H9 (cell line): ENCODE results near the gene HSP90AA1. TPM values are rescaled to one million over a fixed set of nuclear protein-coding genes. Genes with fewer than 3 reads are reported as not detected.

Experiments used
- DNase-seq: peaks from one replicate; pipeline ENCODE4 v3.0.0-alpha.2; 2017
- H2AFZ ChIP-seq: one replicate; pipeline ENCODE4 v1.6.1; 2013; ENCODE audit warnings: mild to moderate bottlenecking, low read length, control low read depth, moderate library complexity
- H2AK5ac ChIP-seq: 2 replicates; pipeline ENCODE4 v1.6.1; 2013; ENCODE audit warnings: low read length, control low read depth, mixed read lengths; ENCODE audit not compliant: insufficient read length
- H2BK120ac ChIP-seq: one replicate; pipeline ENCODE4 v1.6.1; 2013; ENCODE audit warnings: low read depth, mild to moderate bottlenecking, low read length, control low read depth, inconsistent platforms; ENCODE audit not compliant: poor library complexity, severe bottlenecking
- H2BK12ac ChIP-seq: 2 replicates; pipeline ENCODE4 v1.6.1; 2013; ENCODE audit warnings: low read length, control low read depth, mixed read lengths, low read depth; ENCODE audit not compliant: insufficient read length
- H2BK15ac ChIP-seq: 2 replicates; pipeline ENCODE4 v1.6.1; 2013; ENCODE audit warnings: low read depth, low read length, control low read depth
- H2BK20ac ChIP-seq: one replicate; pipeline ENCODE4 v1.6.1; 2013; ENCODE audit warnings: low read depth, mild to moderate bottlenecking, low read length, control low read depth, inconsistent platforms; ENCODE audit not compliant: poor library complexity, severe bottlenecking
- H2BK5ac ChIP-seq: 2 replicates; pipeline ENCODE4 v1.6.1; 2013; ENCODE audit warnings: low read length, control low read depth, mixed read lengths; ENCODE audit not compliant: insufficient read length
- H3K14ac ChIP-seq: 2 replicates; pipeline ENCODE4 v1.6.1; 2013; ENCODE audit warnings: low read length, control low read depth; ENCODE audit not compliant: insufficient read depth
- H3K18ac ChIP-seq: 2 replicates; pipeline ENCODE4 v1.6.1; 2013; ENCODE audit warnings: low read depth, mild to moderate bottlenecking, mixed read lengths, low read length, control low read depth; ENCODE audit not compliant: insufficient read length
- H3K23ac ChIP-seq: 2 replicates; pipeline ENCODE4 v1.6.1; 2013; ENCODE audit warnings: low read length, control low read depth, mixed read lengths, low read depth; ENCODE audit not compliant: insufficient read length
- H3K23me2 ChIP-seq: 2 replicates; pipeline ENCODE4 v1.6.1; 2013; ENCODE audit warnings: low read depth, mild to moderate bottlenecking, mixed read lengths, low read length, control low read depth; ENCODE audit not compliant: insufficient read length, poor library complexity, severe bottlenecking
- H3K27ac ChIP-seq: 2 replicates; pipeline ENCODE4 v1.5.1; 2013; ENCODE audit warnings: low read length, control low read depth, mixed read lengths, low read depth; ENCODE audit not compliant: insufficient read length
- H3K27me3 ChIP-seq: 2 replicates; pipeline ENCODE4 v1.6.1; 2013; ENCODE audit warnings: low read length, control low read depth, inconsistent platforms; ENCODE audit not compliant: insufficient read depth
- H3K4ac ChIP-seq: 2 replicates; pipeline ENCODE4 v1.6.1; 2013; ENCODE audit warnings: low read depth, mild to moderate bottlenecking, control low read depth, inconsistent platforms, low read length, moderate library complexity
- H3K4me1 ChIP-seq: 2 replicates; pipeline ENCODE4 v1.6.1; 2013; ENCODE audit warnings: low read length, control low read depth, inconsistent platforms; ENCODE audit not compliant: insufficient read depth
- H3K4me2 ChIP-seq: 2 replicates; pipeline ENCODE4 v1.6.1; 2013; ENCODE audit warnings: low read length, control low read depth, mixed read lengths; ENCODE audit not compliant: insufficient read length, insufficient read depth
- H3K56ac ChIP-seq: 2 replicates; pipeline ENCODE4 v1.6.1; 2013; ENCODE audit warnings: low read depth, mild to moderate bottlenecking, mixed read lengths, low read length, control low read depth; ENCODE audit not compliant: insufficient read length
- H3K79me1 ChIP-seq: 2 replicates; pipeline ENCODE4 v1.6.1; 2013; ENCODE audit warnings: low read depth, mild to moderate bottlenecking, moderate library complexity, low read length, control low read depth, inconsistent platforms; ENCODE audit not compliant: insufficient read depth, poor library complexity, severe bottlenecking
- H3K79me2 ChIP-seq: 2 replicates; pipeline ENCODE4 v1.6.1; 2013; ENCODE audit warnings: low read length, control low read depth, inconsistent platforms; ENCODE audit not compliant: insufficient read depth
- H3K9ac ChIP-seq: 2 replicates; pipeline ENCODE4 v1.6.1; 2013; ENCODE audit warnings: low read length, control low read depth, mixed read lengths; ENCODE audit not compliant: insufficient read length; ENCODE audit errors: extremely low read depth
- H3K9me3 ChIP-seq: one replicate; pipeline ENCODE4 v1.6.1; 2013; ENCODE audit warnings: low read depth, low read length, inconsistent platforms; ENCODE audit not compliant: control insufficient read depth
- H3T11ph ChIP-seq: one replicate; pipeline ENCODE4 v1.6.1; 2013; ENCODE audit warnings: mild to moderate bottlenecking, low read length, control low read depth, inconsistent platforms
- H4K20me1 ChIP-seq: one replicate; pipeline ENCODE4 v1.6.1; 2013; ENCODE audit not compliant: control insufficient read depth, insufficient read length, insufficient read depth
- H4K5ac ChIP-seq: 2 replicates; pipeline ENCODE4 v1.6.1; 2013; ENCODE audit warnings: low read depth, mild to moderate bottlenecking, mixed read lengths, low read length, control low read depth; ENCODE audit not compliant: insufficient read length
- H4K8ac ChIP-seq: replicated peaks from 2 replicates; pipeline ENCODE4 v1.6.1; 2013; ENCODE audit warnings: low read length, control low read depth, mixed read lengths, low read depth; ENCODE audit not compliant: insufficient read length
- H4K91ac ChIP-seq: 2 replicates; pipeline ENCODE4 v1.6.1; 2013; ENCODE audit warnings: low read depth, mild to moderate bottlenecking, moderate library complexity, mixed read lengths, low read length, control low read depth; ENCODE audit not compliant: insufficient read length
- H3K27ac Mint-ChIP-seq, 3 experiments: 2 replicates in 2 of 3; 3 replicates in 1 of 3; pipeline ENCODE4 v1.8.0; 2020 to 2021; ENCODE audit warnings: mixed read lengths in 3 of 3, mild to moderate bottlenecking in 1 of 3, moderate library complexity in 1 of 3
- H3K27me3 Mint-ChIP-seq: 2 replicates; pipeline ENCODE4 v1.8.0; 2021; ENCODE audit warnings: low read depth, mild to moderate bottlenecking, moderate library complexity, mixed read lengths
- H3K36me3 Mint-ChIP-seq, 3 experiments: 2 replicates in 2 of 3; 3 replicates in 1 of 3; pipeline ENCODE4 v1.8.0; 2020 to 2021; ENCODE audit warnings: low read depth in 3 of 3, mixed read lengths in 3 of 3; ENCODE audit not compliant: insufficient read depth in 1 of 3
- H3K4me1 Mint-ChIP-seq, 2 experiments: 2 replicates each; pipeline ENCODE4 v1.8.0; 2020; ENCODE audit warnings: mixed read lengths in 2 of 2
- H3K4me3 Mint-ChIP-seq, 2 experiments: 2 replicates in 1 of 2; 3 replicates in 1 of 2; pipeline ENCODE4 v1.8.0; 2020 to 2021; ENCODE audit warnings: mild to moderate bottlenecking in 2 of 2, mixed read lengths in 2 of 2, moderate library complexity in 1 of 2
- H3K9me3 Mint-ChIP-seq, 2 experiments: 2 replicates in 1 of 2; 3 replicates in 1 of 2; pipeline ENCODE4 v1.8.0; 2020; ENCODE audit warnings: mild to moderate bottlenecking in 2 of 2, mixed read lengths in 2 of 2, moderate library complexity in 1 of 2
- CTCF ChIP-seq: fragments of 200-600 bp; sonication (generic); conservative IDR thresholded peaks from 3 replicates; pipeline ENCODE4 v1.8.0; 2021; ENCODE audit warnings: antibody characterized with exemption, mild to moderate bottlenecking
- WGBS: extraction: QIAGEN DNeasy Blood & Tissue Kit; methylation state at CpG from one replicate; pipeline ENCODE4 v1.1.7; 2013; ENCODE audit warnings: missing lambda C conversion rate, low lambda C conversion rate, mixed read lengths; ENCODE audit not compliant: insufficient read length; ENCODE audit errors: extremely low coverage; 5-methylcytosine and 5-hydroxymethylcytosine counted together
- total RNA-seq: library from RNA; stranded (reverse); gene quantifications from 2 replicates; pipeline ENCODE4 v1.2.1, GENCODE V29; 2021

Gene HSP90AA1
- total RNA-seq, 1 experiment from 2014 or later = 953 TPM

- H3K27me3 ChIP-seq = no peaks in the 10 kb centered on the region
- H3K4me2 ChIP-seq = peak overlapping the region; percentile 6
- DNase-seq = peak; percentile 68
- no peak overlapping the region for H4K8ac ChIP-seq
- no peak overlapping the region for H3K23ac ChIP-seq
- no peak overlapping the region for H2AFZ ChIP-seq
- no CpG with 5 or more reads among the region's 26 CpGs for WGBS
- no peak overlapping the region for H2BK5ac ChIP-seq
- no peak overlapping the region for H4K5ac ChIP-seq
- no peak overlapping the region for H3T11ph ChIP-seq
- no peaks in the 10 kb centered on the region for H3K9me3 ChIP-seq
- no peaks in the 10 kb centered on the region for H3K79me1 ChIP-seq
- TF ChIP-seq CTCF = peak; percentile 26; the same call in 2 of the 3 replicates
- Mint-ChIP-seq H3K4me1 (peaks cover 8 to 9% of the 10 kb centered on the region in 2 experiments), H3K27ac (peak overlapping the region in 1 of 3 experiments; percentile 4; a peak in 1 of 7 replicates), H3K36me3 (no peaks in the 10 kb centered on the region), H3K27me3 (no peaks in the 10 kb centered on the region), H3K4me3 (no peak overlapping the region), H3K9me3 (no peaks in the 10 kb centered on the region)
- no peaks in the 10 kb centered on the region for H3K4me1 ChIP-seq
- H3K14ac ChIP-seq = no peak overlapping the region
- no peak overlapping the region for H3K9ac ChIP-seq
- H3K79me2 ChIP-seq = no peaks in the 10 kb centered on the region
- H3K18ac ChIP-seq = no peak overlapping the region
- no peak overlapping the region for H2BK15ac ChIP-seq
- no peak overlapping the region for H2BK12ac ChIP-seq
- no peak overlapping the region for H3K27ac ChIP-seq
- no peak overlapping the region for H2AK5ac ChIP-seq
- no peak overlapping the region for H4K91ac ChIP-seq
- no peaks in the 10 kb centered on the region for H4K20me1 ChIP-seq
- no peaks in the 10 kb centered on the region for H3K23me2 ChIP-seq
- H2BK120ac ChIP-seq = no peak overlapping the region
- no peak overlapping the region for H2BK20ac ChIP-seq
- H3K4ac ChIP-seq = no peak overlapping the region
- H3K56ac ChIP-seq = no peak overlapping the region
Measured at GRCh38 chr14:102063109-102063807, 23.6 kb downstream of the HSP90AA1 start.
